Measurements from ENCODE around the gene EFCAB14. TPM values are rescaled to one million over a fixed set of nuclear protein-coding genes. Genes with fewer than 3 reads are reported as not detected.

EFCAB14 gene
- total and polyA plus RNA-seq, 2 donors (not counting 3 experiments of a cell fraction or from before 2014, with no cell fraction given): 30.0 to 81.7 TPM

DNA sequence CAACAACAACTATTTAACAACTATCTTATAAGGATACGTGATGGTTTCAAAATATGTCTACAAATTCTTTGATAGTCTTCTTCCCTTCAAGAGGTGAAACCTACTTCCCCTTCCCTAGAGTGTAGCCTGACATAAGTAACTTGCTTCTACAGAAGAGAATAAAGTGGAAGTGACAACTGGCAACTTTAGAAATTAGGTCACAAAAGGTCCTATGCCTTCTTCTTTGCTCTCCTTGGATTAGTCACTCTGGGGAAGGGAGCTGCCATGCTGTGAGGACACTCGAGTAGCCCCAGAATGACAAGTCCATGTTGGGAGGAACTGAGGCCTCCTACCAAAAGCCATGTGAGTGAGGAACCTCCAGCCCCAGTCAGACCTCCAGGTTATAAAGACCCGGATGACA, 19.2 kb downstream of the EFCAB14 start:
- Histone ChIP-seq H2AFZ (ENCODE audit: low read depth, low read length) (no peak overlapping the region), H3K27me3 (ENCODE audit: control insufficient read depth in 2 of 2, insufficient read depth in 2 of 2, low read length in 2 of 2) (no peaks in the 10 kb centered on the region), H3K4me3 (replicated peaks in 1 of 3; ENCODE audit: insufficient read depth in 1 of 3, low read depth in 1 of 3, low read length in 3 of 3) (no peak overlapping the region), H3K9ac (replicated peaks; ENCODE audit: extremely low read depth, insufficient read depth, low read length) (no peak overlapping the region), H3K27ac (ENCODE audit: insufficient read depth, low read depth, low read length) (no peak overlapping the region), H3K9me3 (replicated peaks; ENCODE audit: control insufficient read depth, insufficient read depth, low read length) (no peaks in the 10 kb centered on the region), H3K9me1 (replicated peaks; ENCODE audit: control insufficient read depth, extremely low read depth, insufficient read depth, low read length) (no peaks in the 10 kb centered on the region), H3K79me2 (ENCODE audit: control insufficient read depth, insufficient read depth, low read length) (no peaks in the 10 kb centered on the region), H3K4me2 (ENCODE audit: insufficient read depth, low read length) (no peak overlapping the region), H3K36me3 (ENCODE audit: control insufficient read depth in 2 of 2, extremely low read depth in 1 of 2, insufficient read depth in 2 of 2, low read length in 2 of 2) (peaks cover 5 to 10% of the 10 kb centered on the region in 2 experiments), H4K20me1 (replicated peaks; ENCODE audit: control insufficient read depth, extremely low read depth, insufficient read depth, low read length) (peaks cover 3% of the 10 kb centered on the region), H3K4me1 (ENCODE audit: control insufficient read depth, extremely low read depth, insufficient read depth, low read length) (no peaks in the 10 kb centered on the region)
- ChIA-PET POLR2A (no interaction called here), CTCF (no interaction called here)
- TF ChIP-seq JUN (IDR thresholded peaks at IDR 0.05; ENCODE audit: borderline replicate concordance, insufficient read depth, insufficient read length, low read depth): no peak
- no peak for TF ChIP-seq POLR2A (IDR thresholded peaks at IDR 0.05; ENCODE audit: low read depth, low read length)
- TF ChIP-seq EZH2 (IDR thresholded peaks at IDR 0.05; ENCODE audit: borderline replicate concordance, low read depth, low read length, severe bottlenecking): no peak
- TF ChIP-seq POLR2AphosphoS5 (IDR thresholded peaks at IDR 0.05; ENCODE audit: insufficient read depth, low read depth, low read length): no peak
- no peak for TF ChIP-seq GATA2 (IDR thresholded peaks at IDR 0.05; ENCODE audit: insufficient read depth, insufficient read length, low read depth, low read length)
- TF ChIP-seq FOS (IDR thresholded peaks at IDR 0.05; ENCODE audit: borderline replicate concordance, insufficient read depth, low read length): no peak
- no peak for TF ChIP-seq MYC (IDR thresholded peaks at IDR 0.05; ENCODE audit: low read depth, low read length)
- TF ChIP-seq, protein P1, sequence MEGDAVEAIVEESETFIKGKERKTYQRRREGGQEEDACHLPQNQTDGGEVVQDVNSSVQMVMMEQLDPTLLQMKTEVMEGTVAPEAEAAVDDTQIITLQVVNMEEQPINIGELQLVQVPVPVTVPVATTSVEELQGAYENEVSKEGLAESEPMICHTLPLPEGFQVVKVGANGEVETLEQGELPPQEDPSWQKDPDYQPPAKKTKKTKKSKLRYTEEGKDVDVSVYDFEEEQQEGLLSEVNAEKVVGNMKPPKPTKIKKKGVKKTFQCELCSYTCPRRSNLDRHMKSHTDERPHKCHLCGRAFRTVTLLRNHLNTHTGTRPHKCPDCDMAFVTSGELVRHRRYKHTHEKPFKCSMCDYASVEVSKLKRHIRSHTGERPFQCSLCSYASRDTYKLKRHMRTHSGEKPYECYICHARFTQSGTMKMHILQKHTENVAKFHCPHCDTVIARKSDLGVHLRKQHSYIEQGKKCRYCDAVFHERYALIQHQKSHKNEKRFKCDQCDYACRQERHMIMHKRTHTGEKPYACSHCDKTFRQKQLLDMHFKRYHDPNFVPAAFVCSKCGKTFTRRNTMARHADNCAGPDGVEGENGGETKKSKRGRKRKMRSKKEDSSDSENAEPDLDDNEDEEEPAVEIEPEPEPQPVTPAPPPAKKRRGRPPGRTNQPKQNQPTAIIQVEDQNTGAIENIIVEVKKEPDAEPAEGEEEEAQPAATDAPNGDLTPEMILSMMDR (IDR thresholded peaks at IDR 0.05; ENCODE audit: extremely low read depth in 1 of 2, insufficient read depth in 1 of 2, low read depth in 1 of 2, low read length in 2 of 2): no peak
- TF ChIP-seq, protein P2, sequence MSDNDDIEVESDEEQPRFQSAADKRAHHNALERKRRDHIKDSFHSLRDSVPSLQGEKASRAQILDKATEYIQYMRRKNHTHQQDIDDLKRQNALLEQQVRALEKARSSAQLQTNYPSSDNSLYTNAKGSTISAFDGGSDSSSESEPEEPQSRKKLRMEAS (IDR thresholded peaks at IDR 0.05; ENCODE audit: insufficient read depth, insufficient read length): no peak
- dilution Hi-C loops (cut with MboI; ENCODE audit: extremely low pct_ligation_motif_present, low sequenced_read_pairs): no loop called here
- BruUV-seq (replicated peaks): no TSS peak
- DNase-seq (ENCODE audit: low read depth, low spot score) (no peak), FAIRE-seq (no peak)
- intact Hi-C loops (cut with micrococcal nuclease): no loop called here

Measured in endothelial cell of umbilical vein (primary cell).